Measurements from ENCODE around the gene CDC16. TPM values are rescaled to one million over a fixed set of nuclear protein-coding genes. Genes with fewer than 3 reads are reported as not detected.

CDC16 gene
- total and polyA plus RNA-seq, 2 of the 13 experiments (the other 11 are each of a cell fraction or from before 2014, with no cell fraction given), result 24.2 to 60.9 TPM

DNA sequence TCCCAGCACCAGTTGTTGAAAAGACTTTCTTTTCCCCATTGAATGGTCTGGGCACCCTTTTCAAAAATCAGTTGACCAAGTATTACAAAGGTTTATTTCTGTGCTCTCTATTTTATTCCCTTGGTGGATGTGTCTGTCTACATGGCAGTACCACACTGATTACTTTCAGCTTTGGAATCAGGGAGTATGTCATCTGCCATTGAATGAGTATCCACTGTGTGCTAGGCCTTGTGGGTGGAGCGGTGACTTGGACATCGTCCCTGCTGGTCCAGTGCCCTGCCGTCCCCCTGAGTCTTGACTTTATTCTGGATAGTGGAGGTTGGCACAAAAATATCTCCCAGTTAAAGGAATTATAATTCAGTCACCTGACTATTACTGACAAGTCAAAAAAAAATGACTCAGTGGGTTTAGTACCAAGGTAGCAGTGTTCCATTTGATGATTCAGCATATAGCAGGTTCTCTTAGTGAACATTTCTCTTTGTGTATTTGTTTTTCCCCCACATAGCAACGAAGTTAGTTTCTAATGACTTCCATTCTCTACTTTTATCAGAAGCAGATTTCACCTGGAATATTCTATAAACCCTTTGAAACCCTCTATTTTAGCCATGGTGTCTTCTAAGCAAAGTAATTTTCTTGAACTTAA is 50.6 kb downstream of the CDC16 start:
- Histone ChIP-seq H3K27me3 (ENCODE audit: control insufficient read depth in 1 of 2, insufficient read depth in 2 of 2, low read length in 2 of 2) (no peaks in the 10 kb centered on the region; a peak in 1 of 5 replicates), H2AFZ (ENCODE audit: low read length) (no peak overlapping the region), H3K9me3 (ENCODE audit: low read length) (no peaks in the 10 kb centered on the region), H3K79me2 (ENCODE audit: insufficient read depth, low read length) (peaks cover 44% of the 10 kb centered on the region), H3K27ac (ENCODE audit: extremely low read length, insufficient read depth, low read length) (no peak overlapping the region), H3K4me2 (ENCODE audit: low read depth, low read length) (no peak overlapping the region), H3K4me1 (ENCODE audit: insufficient read depth, low read length) (peaks cover 35% of the 10 kb centered on the region), H4K20me1 (ENCODE audit: insufficient read depth, low read length) (peaks cover 7% of the 10 kb centered on the region; the same call in 1 of the 2 replicates), H3K9ac (ENCODE audit: insufficient read depth, low read depth, low read length) (no peak overlapping the region), H3K36me3 (replicated peaks in 1 of 2; ENCODE audit: control insufficient read depth in 1 of 2, insufficient read depth in 2 of 2, low read length in 2 of 2) (peaks cover 13 to 51% of the 10 kb centered on the region in 2 experiments; a peak in 4 of 5 replicates), H3K4me3 (replicated peaks in 1 of 3; ENCODE audit: insufficient read depth in 1 of 3, low read depth in 2 of 3, low read length in 3 of 3) (no peak overlapping the region)
- intact Hi-C loops (cut with micrococcal nuclease; ENCODE audit: unreplicated experiment), result no loop called here
- no peak for FAIRE-seq
- TF ChIP-seq MEF2D (CRISPR knock-in tag; IDR thresholded peaks at IDR 0.05) (no peak), ASH2L (IDR thresholded peaks at IDR 0.05; ENCODE audit: insufficient read length, low read depth, low read length) (no peak), CBX1 (IDR thresholded peaks at IDR 0.05; ENCODE audit: low read depth) (no peak), MAFF (IDR thresholded peaks at IDR 0.05; ENCODE audit: low read depth, low read length) (peak; percentile 92), MAFK (conservative IDR thresholded peaks at IDR 0.05 in 1 of 2, IDR thresholded peaks at IDR 0.05 in 1 of 2; ENCODE audit: low read length in 2 of 2) (peak; percentile 87 to 92), RFX3 (CRISPR knock-in tag; IDR thresholded peaks at IDR 0.05) (no peak), NFIB (CRISPR knock-in tag; IDR thresholded peaks at IDR 0.05; ENCODE audit: borderline replicate concordance) (no peak), ZNF83 (CRISPR knock-in tag; IDR thresholded peaks at IDR 0.05; ENCODE audit: borderline replicate concordance) (no peak)
- TF ChIP-seq, protein P1, sequence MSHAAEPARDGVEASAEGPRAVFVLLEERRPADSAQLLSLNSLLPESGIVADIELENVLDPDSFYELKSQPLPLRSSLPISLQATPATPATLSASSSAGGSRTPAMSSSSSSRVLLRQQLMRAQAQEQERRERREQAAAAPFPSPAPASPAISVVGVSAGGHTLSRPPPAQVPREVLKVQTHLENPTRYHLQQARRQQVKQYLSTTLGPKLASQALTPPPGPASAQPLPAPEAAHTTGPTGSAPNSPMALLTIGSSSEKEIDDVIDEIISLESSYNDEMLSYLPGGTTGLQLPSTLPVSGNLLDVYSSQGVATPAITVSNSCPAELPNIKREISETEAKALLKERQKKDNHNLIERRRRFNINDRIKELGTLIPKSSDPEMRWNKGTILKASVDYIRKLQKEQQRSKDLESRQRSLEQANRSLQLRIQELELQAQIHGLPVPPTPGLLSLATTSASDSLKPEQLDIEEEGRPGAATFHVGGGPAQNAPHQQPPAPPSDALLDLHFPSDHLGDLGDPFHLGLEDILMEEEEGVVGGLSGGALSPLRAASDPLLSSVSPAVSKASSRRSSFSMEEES (CRISPR knock-in tag; IDR thresholded peaks at IDR 0.05), result no peak
- TF ChIP-seq, protein P2, sequence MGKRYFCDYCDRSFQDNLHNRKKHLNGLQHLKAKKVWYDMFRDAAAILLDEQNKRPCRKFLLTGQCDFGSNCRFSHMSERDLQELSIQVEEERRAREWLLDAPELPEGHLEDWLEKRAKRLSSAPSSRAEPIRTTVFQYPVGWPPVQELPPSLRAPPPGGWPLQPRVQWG (CRISPR knock-in tag; IDR thresholded peaks at IDR 0.05; ENCODE audit: borderline replicate concordance, low read depth), result no peak
- POLR2A ChIA-PET, result no interaction called here
- CTCF ChIA-PET (ENCODE audit: low intra/inter-chr PET ratio, low total read pairs), result no interaction called here
- no peak for ATAC-seq
- 95% methylated on average over 4 of the region's 4 CpGs for WGBS (ENCODE audit: low lambda C conversion rate)
- no peak for DNase-seq (ENCODE audit: low spot score)
- no TSS peak for BruUV-seq (replicated peaks)
- in situ Hi-C loops (cut with HindIII; ENCODE audit: extremely low pct_ligation_motif_present, low pct_unique_long_range_greater_than_20kb), result no loop called here
